ENCODE measurements around the gene ADGRG3. TPM values are rescaled to one million over a fixed set of nuclear protein-coding genes. Genes with fewer than 3 reads are reported as not detected.
A peak's percentile ranks its signal among the peaks of the same experiment; 100 is the strongest.

The ADGRG3 gene, protein sequence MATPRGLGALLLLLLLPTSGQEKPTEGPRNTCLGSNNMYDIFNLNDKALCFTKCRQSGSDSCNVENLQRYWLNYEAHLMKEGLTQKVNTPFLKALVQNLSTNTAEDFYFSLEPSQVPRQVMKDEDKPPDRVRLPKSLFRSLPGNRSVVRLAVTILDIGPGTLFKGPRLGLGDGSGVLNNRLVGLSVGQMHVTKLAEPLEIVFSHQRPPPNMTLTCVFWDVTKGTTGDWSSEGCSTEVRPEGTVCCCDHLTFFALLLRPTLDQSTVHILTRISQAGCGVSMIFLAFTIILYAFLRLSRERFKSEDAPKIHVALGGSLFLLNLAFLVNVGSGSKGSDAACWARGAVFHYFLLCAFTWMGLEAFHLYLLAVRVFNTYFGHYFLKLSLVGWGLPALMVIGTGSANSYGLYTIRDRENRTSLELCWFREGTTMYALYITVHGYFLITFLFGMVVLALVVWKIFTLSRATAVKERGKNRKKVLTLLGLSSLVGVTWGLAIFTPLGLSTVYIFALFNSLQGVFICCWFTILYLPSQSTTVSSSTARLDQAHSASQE
- 1 to 10 TPM in 1 of 9 donors, under 1 TPM in 4, not detected in 4; 0.14 to 1.5 (median 0.50) TPM for total RNA-seq
- polyA plus RNA-seq: 1 to 10 TPM in 1 of 3 donors, under 1 TPM in 2; 0.20 to 2.0 (median 0.40) TPM
- long read RNA-seq, donor 1: 0 reads
- long read RNA-seq, donor 2: 0 reads
- long read RNA-seq, donor 3: 0 reads
- long read RNA-seq, donor 4, partial matches to known transcripts: 0 of 1 reads
- long read RNA-seq, donor 4, other reads (novel, unspliced or antisense): 1 of 1 reads
- long read RNA-seq, donor 5, partial matches to known transcripts: 0 of 1 reads
- long read RNA-seq, donor 5, other reads (novel, unspliced or antisense): 0 of 1 reads
- long read RNA-seq, donor 6, partial matches to known transcripts: 0 of 2 reads
- long read RNA-seq, donor 6, other reads (novel, unspliced or antisense): 1 of 2 reads
- long read RNA-seq, donor 7: 0 reads
- long read RNA-seq, donor 8: 0 reads
- long read RNA-seq, donor 9: 0 reads
- long read RNA-seq, donor 10: 0 reads

DNA sequence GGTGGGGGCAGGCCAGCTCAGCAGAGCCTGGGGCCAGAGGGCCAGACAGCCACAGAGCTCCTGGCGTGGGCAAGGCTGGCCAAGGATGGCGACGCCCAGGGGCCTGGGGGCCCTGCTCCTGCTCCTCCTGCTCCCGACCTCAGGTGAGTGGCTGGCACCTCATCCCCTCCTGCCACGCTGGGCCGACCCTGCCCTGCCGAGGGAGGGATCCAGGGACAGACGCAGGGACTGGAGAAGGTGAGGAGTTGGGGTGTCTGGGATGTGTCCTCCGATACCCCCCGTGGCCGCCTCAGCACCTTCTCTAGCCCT lies at the start of gene ADGRG3:
ADGRG3 (plus strand) TSS at position 44 of the 309 bp plus-strand sequence; CDS start at position 86, 42 bp downstream.
- Histone ChIP-seq H3K4me3 (no peak within 1 kb of the TSS), H3K36me3 (replicated peaks in 1 of 2) (no peaks in the 10 kb centered on the region), H3K9me3 (replicated peaks in 1 of 3) (no peaks in the 10 kb centered on the region), H3K27me3 (no peaks in the 10 kb centered on the region), H3K27ac (no peak within 1 kb of the TSS), H3K4me1 (replicated peaks in 1 of 2) (no peaks in the 10 kb centered on the region)
- 83 to 93% (median 89%) methylated on average over 8 to 11 of the region's 11 CpGs for WGBS, 4 donors
- no peak for DNase-seq
- intact Hi-C loops (cut with DNase I): no loop called here
- no peak for TF ChIP-seq POLR2A (IDR thresholded peaks at IDR 0.05)
- TF ChIP-seq, protein P1, sequence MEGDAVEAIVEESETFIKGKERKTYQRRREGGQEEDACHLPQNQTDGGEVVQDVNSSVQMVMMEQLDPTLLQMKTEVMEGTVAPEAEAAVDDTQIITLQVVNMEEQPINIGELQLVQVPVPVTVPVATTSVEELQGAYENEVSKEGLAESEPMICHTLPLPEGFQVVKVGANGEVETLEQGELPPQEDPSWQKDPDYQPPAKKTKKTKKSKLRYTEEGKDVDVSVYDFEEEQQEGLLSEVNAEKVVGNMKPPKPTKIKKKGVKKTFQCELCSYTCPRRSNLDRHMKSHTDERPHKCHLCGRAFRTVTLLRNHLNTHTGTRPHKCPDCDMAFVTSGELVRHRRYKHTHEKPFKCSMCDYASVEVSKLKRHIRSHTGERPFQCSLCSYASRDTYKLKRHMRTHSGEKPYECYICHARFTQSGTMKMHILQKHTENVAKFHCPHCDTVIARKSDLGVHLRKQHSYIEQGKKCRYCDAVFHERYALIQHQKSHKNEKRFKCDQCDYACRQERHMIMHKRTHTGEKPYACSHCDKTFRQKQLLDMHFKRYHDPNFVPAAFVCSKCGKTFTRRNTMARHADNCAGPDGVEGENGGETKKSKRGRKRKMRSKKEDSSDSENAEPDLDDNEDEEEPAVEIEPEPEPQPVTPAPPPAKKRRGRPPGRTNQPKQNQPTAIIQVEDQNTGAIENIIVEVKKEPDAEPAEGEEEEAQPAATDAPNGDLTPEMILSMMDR (IDR thresholded peaks at IDR 0.05): no peak

DNA sequence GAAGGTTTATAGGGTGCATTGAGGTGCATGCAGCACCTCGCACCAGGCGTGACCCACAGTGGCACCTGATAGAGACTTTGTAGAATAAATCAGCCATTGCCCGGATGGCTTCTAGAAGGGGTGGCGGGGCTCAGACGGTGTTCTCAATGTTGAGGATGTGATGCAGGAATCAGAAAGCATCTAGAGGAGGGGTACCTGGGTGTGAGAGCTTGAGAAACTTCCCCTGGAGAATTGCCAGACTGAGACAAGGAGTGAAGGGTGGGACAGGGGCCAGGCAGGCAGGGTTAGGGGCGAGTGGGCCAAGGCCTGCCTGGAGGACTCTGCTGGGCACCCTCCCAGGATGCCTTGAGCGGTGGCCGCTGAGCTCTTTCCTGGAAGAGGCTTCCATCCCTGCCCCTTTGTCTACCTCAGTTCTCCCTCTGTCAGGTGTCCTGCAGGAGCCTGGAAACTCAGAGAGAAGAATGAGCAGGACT lies 48.9 kb upstream of the ADGRG3 start:
- peaks cover 11 to 20% of the 10 kb centered on the region in 2 donors for H3K4me1 ChIP-seq (replicated peaks in 1 of 2)
- WGBS, 4 donors: 82 to 90% (median 88%) methylated on average over 8 of the region's 8 CpGs
- TF ChIP-seq, protein P1 (IDR thresholded peaks at IDR 0.05): no peak
- TF ChIP-seq POLR2A (IDR thresholded peaks at IDR 0.05): no peak
- H3K4me3 ChIP-seq: no peak overlapping the region
- no peaks in the 10 kb centered on the region for H3K27me3 ChIP-seq
- no peaks in the 10 kb centered on the region for H3K36me3 ChIP-seq (replicated peaks in 1 of 2)
- DNase-seq: peak in 4 of 7 donors; percentile 1 to 17 (median 4)
- intact Hi-C loops (cut with DNase I): no loop called here
- H3K9me3 ChIP-seq (replicated peaks in 1 of 3): no peaks in the 10 kb centered on the region
- H3K27ac ChIP-seq: no peak overlapping the region

DNA sequence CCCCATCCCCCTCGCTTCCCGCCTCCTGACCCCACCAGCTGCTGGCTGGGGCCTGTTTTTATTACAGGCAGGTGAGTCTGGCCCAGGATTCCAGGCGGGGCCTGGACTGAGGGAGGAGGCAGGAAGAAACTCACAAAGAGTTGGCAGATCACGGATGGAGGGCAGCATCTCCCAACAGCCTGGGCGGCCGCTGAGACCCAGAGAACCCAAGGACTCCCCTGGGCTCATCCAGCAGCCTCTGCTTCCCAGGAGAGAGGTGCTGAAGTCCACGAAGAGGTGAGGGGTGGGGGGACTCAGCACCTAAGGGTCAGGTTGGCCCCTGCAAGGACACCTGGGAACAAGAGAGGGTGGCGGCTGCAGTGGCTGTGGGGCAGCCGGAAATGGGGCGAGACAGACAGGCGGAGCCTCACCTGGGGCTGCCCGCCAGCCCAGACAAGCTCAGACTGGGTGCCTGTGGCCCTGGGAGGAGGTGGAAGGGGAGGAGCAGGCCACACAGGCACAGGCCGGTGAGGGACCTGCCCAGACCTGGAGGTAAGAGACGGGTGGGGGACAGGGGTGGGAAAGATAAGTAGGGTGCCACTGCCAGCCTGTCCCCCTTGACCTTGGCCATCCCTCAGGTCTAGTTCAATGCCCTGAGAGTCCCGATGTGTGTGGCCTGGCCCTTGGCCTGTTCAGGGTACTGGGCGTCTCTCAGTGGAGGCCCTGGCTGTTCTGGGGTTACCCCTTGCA lies 48.3 kb upstream of the ADGRG3 start:
- no peaks in the 10 kb centered on the region for H3K36me3 ChIP-seq (replicated peaks in 1 of 2)
- TF ChIP-seq, protein P1 (IDR thresholded peaks at IDR 0.05): no peak
- no peak for TF ChIP-seq POLR2A (IDR thresholded peaks at IDR 0.05)
- peak in 4 of 7 donors; percentile 4 to 14 (median 10) for DNase-seq
- intact Hi-C loops (cut with DNase I): no loop called here
- H3K4me3 ChIP-seq: no peak overlapping the region
- H3K4me1 ChIP-seq (replicated peaks in 1 of 2): peaks cover 13 to 26% of the 10 kb centered on the region in 2 donors
- no peaks in the 10 kb centered on the region for H3K9me3 ChIP-seq (replicated peaks in 1 of 3)
- no peaks in the 10 kb centered on the region for H3K27me3 ChIP-seq
- 88 to 97% (median 92%) methylated on average over 5 to 16 of the region's 16 CpGs for WGBS, 4 donors
- no peak overlapping the region for H3K27ac ChIP-seq

All from adrenal gland (tissue), 19 donors.